Measurements from ENCODE around the gene XKR8. TPM values are rescaled to one million over a fixed set of nuclear protein-coding genes. Genes with fewer than 3 reads are reported as not detected.

The XKR8 gene
- total and polyA plus RNA-seq, 9 of the 15 experiments (the other 6 are each of a cell fraction or from before 2014, with no cell fraction given), result 0.45 to 2.8 (median 1.7) TPM

DNA sequence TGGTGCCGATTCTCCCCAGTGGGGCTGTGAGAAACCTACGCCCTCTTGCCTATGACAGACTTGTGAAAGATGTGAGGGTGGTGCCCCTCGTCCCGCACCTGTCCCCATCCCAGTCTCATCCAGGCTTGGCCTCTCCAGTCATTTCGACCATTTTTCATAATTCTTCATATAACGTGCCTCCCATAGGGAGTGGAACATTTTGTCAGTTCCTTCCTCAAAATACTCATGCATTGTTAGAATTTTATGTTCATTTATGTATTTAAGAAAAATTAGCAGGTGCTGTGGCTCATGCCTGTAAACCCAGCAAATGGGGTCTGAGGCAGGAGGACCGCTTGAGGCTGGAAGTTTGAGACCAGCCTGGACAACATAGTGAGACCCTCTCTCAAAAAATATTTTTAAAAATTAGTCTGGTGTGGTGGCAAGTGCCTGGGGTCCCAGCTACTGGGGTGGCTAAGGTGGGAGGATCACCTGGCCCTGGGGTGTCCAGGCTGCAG lies 44.6 kb upstream of the XKR8 start (continued):
- TF ChIP-seq E2F1 (CRISPR knock-in tag; IDR thresholded peaks at IDR 0.05), result 0 out of 2 replicates have a peak, but pooled peaks have one; percentile 65
- peak; percentile 14; the same call in 1 of the 2 replicates for TF ChIP-seq FOXK1 (CRISPR knock-in tag; IDR thresholded peaks at IDR 0.05; ENCODE audit: borderline replicate concordance)
- no peak for TF ChIP-seq NR4A1 (CRISPR knock-in tag; IDR thresholded peaks at IDR 0.05)
- TF ChIP-seq NR4A1 (tag; IDR thresholded peaks at IDR 0.05), result peak; percentile 93
- TF ChIP-seq RAD21 (CRISPR knock-in tag; conservative IDR thresholded peaks at IDR 0.05 in 1 of 2, IDR thresholded peaks at IDR 0.05 in 1 of 2), result no peak
- TF ChIP-seq ZNF589 (CRISPR knock-in tag; IDR thresholded peaks at IDR 0.05; ENCODE audit: low read depth), result peak; percentile 72; the same call in 1 of the 2 replicates
- 0 out of 2 replicates have a peak, but pooled peaks have one; percentile 1 for TF ChIP-seq KLF13 (tag; IDR thresholded peaks at IDR 0.05; ENCODE audit: borderline replicate concordance, low read depth)
- 0 out of 4 replicates have a peak, but pooled peaks of 1 of the 2 experiments have one; percentile 1 for TF ChIP-seq CSDE1 (IDR thresholded peaks at IDR 0.05)
- TF ChIP-seq NFATC3 (IDR thresholded peaks at IDR 0.05), result 0 out of 2 replicates have a peak, but pooled peaks have one; percentile 1
- peak; percentile 56; the same call in 1 of the 2 replicates for TF ChIP-seq ZNF263 (CRISPR knock-in tag; IDR thresholded peaks at IDR 0.05; ENCODE audit: borderline replicate concordance)
- no peak for TF ChIP-seq ZNF274 (IDR thresholded peaks at IDR 0.05; ENCODE audit: borderline replicate concordance, low read depth, low read length)
- TF ChIP-seq, protein P1, sequence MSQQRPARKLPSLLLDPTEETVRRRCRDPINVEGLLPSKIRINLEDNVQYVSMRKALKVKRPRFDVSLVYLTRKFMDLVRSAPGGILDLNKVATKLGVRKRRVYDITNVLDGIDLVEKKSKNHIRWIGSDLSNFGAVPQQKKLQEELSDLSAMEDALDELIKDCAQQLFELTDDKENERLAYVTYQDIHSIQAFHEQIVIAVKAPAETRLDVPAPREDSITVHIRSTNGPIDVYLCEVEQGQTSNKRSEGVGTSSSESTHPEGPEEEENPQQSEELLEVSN (IDR thresholded peaks at IDR 0.05; ENCODE audit: borderline replicate concordance in 1 of 2, extremely low read depth in 1 of 2, insufficient read depth in 1 of 2, insufficient read length in 1 of 2, low read depth in 1 of 2, low read length in 1 of 2, poor library complexity in 1 of 2, severe bottlenecking in 1 of 2), result peak in 1 of 2 experiments; percentile 90
- TF ChIP-seq ZBTB40 (IDR thresholded peaks at IDR 0.05), result no peak
- TF ChIP-seq ZBTB40 (CRISPR knock-in tag; IDR thresholded peaks at IDR 0.05), result no peak
- peak; percentile 92; the same call in 1 of the 2 replicates for TF ChIP-seq KAT7 (CRISPR knock-in tag; IDR thresholded peaks at IDR 0.05; ENCODE audit: borderline replicate concordance)
